NCI-H2171 treated with DMSO at 0.1 percent for 48 hours (cell line): Measurements from ENCODE around the gene NT5C1B.

Experiments
- DNase-seq: peaks from one replicate; lab custom pipeline; 2025; lab: John Stamatoyannopoulos, UW

NT5C1B gene

GRCh38 chr2:18514526-18515461 lies 74.6 kb downstream of the NT5C1B start:
- no peak for DNase-seq
